RWPE2 (cell line): ENCODE measurements around the gene ZNF274.

Experiments used
- ATAC-seq: fragments of 200-7000 bp; cut with Tn5 transposase; 3 replicates; pipeline ENCODE4 v1.9.1; 2021; ENCODE audit warnings: low read depth
- DNase-seq: peaks from one replicate; pipeline ENCODE4 v3.0.0-alpha.2; 2020; ENCODE audit warnings: low spot score
- H3K27ac ChIP-seq: fragments of 450-650 bp; 2 replicates; pipeline ENCODE4 v1.5.1; 2017; ENCODE audit warnings: mild to moderate bottlenecking; ENCODE audit not compliant: poor library complexity, severe bottlenecking
- H3K27me3 ChIP-seq: fragments of 250-450 bp; sonication (Bioruptor Pico); 2 replicates; pipeline ENCODE4 v1.5.1; 2021; ENCODE audit warnings: mild to moderate bottlenecking, moderate library complexity; ENCODE audit not compliant: insufficient read depth, poor library complexity, severe bottlenecking
- H3K36me3 ChIP-seq: fragments of 250-450 bp; sonication (Bioruptor Pico); 2 replicates; pipeline ENCODE4 v1.5.1; 2020; ENCODE audit warnings: low read depth, mild to moderate bottlenecking, moderate library complexity
- H3K4me1 ChIP-seq: fragments of 250-450 bp; sonication (Bioruptor Pico); 2 replicates; pipeline ENCODE4 v1.5.1; 2021; ENCODE audit warnings: mild to moderate bottlenecking, moderate library complexity; ENCODE audit not compliant: insufficient read depth, poor library complexity, severe bottlenecking
- H3K4me3 ChIP-seq: fragments of 250-450 bp; sonication (Bioruptor Pico); 2 replicates; pipeline ENCODE4 v1.5.1; 2021; ENCODE audit warnings: mild to moderate bottlenecking, moderate library complexity; ENCODE audit not compliant: severe bottlenecking
- H3K9me3 ChIP-seq: fragments of 250-450 bp; sonication (Bioruptor Pico); 2 replicates; pipeline ENCODE4 v1.5.1; 2021; ENCODE audit warnings: mild to moderate bottlenecking, moderate library complexity; ENCODE audit not compliant: severe bottlenecking
- TF ChIP-seq, protein P1 (sequence below): fragments of 450-650 bp; IDR thresholded peaks from one replicate; pipeline ENCODE4 v1.5.1; 2017; ENCODE audit warnings: mild to moderate bottlenecking, moderate library complexity; ENCODE audit not compliant: poor library complexity, severe bottlenecking

ZNF274 gene

DNA sequence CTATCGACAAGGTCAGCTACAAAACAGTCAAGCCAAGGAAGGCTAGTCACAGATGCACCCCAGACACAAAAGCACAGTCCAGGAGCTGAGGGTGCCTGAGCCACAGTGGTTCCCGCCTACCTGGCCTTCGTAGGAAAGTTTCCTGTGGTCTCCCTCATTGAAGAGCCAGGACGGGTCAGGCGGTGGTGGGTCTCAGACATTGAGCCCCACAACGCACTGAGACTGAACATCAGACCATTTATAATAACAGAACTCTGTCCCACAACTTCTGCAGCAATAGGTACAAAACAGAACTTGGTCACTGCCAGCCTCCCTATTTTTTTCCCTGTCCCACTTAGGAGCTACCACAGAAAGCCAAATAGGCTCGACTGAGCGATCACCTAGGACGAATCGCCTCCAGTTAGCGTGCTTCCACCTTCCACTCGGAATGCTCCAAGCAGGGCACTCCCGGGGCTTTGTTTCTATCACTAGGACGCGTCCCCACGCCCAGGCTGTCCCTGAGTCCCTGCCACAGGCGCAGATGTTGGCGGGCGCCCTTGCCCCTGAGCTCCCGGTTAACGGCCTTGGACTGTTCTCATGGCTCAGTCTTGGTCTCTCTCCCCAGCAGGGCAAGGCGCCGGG lies 45.2 kb downstream of the ZNF274 start:
- Histone ChIP-seq H3K27ac (peak overlapping the region; percentile 70), H3K4me3 (peak overlapping the region; percentile 61), H3K9me3 (peaks cover 16% of the 10 kb centered on the region), H3K27me3 (no peaks in the 10 kb centered on the region), H3K36me3 (peaks cover 35% of the 10 kb centered on the region), H3K4me1 (peaks cover 5% of the 10 kb centered on the region)
- TF ChIP-seq, protein P1, sequence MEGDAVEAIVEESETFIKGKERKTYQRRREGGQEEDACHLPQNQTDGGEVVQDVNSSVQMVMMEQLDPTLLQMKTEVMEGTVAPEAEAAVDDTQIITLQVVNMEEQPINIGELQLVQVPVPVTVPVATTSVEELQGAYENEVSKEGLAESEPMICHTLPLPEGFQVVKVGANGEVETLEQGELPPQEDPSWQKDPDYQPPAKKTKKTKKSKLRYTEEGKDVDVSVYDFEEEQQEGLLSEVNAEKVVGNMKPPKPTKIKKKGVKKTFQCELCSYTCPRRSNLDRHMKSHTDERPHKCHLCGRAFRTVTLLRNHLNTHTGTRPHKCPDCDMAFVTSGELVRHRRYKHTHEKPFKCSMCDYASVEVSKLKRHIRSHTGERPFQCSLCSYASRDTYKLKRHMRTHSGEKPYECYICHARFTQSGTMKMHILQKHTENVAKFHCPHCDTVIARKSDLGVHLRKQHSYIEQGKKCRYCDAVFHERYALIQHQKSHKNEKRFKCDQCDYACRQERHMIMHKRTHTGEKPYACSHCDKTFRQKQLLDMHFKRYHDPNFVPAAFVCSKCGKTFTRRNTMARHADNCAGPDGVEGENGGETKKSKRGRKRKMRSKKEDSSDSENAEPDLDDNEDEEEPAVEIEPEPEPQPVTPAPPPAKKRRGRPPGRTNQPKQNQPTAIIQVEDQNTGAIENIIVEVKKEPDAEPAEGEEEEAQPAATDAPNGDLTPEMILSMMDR = no peak
- ATAC-seq (peak; percentile 5; the same call in 2 of the 3 replicates), DNase-seq (no peak)

DNA sequence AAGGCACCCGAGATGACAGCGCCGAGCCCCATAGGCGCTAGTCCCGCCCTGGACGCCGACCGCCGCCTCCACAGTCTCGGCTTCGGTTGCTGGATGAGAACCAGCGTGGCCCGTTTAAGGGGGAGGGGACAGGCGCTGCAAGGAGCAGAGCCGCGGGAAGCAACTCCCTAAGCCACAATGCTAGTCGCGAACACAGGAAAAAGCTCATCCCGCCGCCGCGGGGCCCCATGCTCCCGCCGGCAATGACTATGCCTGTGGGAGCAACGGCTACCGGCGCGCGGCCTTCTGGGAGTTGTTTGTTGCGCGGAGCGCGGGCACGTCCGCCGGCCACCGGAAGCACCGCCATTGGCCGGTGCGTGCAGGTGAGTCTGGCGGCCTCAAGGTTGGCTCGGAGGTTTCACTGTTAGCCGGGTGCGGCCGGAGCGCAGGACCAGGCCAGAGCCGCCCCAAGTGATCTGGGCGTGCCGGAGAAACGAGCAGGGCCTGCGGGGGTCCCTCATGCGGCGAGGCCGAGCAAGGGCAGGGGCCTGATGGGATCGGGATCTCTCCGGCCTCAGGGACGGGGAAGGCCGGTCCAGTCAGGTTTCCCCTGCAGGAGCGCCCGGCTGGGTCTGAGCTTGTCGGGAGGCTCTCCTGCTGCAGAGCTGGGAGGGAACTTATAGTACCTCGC lies 45.9 kb downstream of the ZNF274 start, which contains the start of gene ZNF544:
TSS of gene ZNF544 (plus strand) at position 330 of the 670 bp plus-strand sequence. CDS start 15,110 bp downstream, outside the sequence.
- H3K4me3 ChIP-seq = peak within 1 kb of the TSS; percentile 61
- TF ChIP-seq, protein P1 = no peak
- H3K27ac ChIP-seq = peak within 1 kb of the TSS; percentile 70
- peaks cover 41% of the 10 kb centered on the region for H3K36me3 ChIP-seq
- H3K9me3 ChIP-seq = peaks cover 13% of the 10 kb centered on the region
- peak; percentile 97 for ATAC-seq
- peaks cover 5% of the 10 kb centered on the region for H3K4me1 ChIP-seq
- H3K27me3 ChIP-seq = no peaks in the 10 kb centered on the region
- peak; percentile 83 for DNase-seq

- Histone ChIP-seq H3K36me3 (peaks cover 46% of the 10 kb centered on the region), H3K4me3 (peak overlapping the region; percentile 61), H3K27ac (peak overlapping the region; percentile 70), H3K4me1 (peaks cover 5% of the 10 kb centered on the region), H3K9me3 (peaks cover 13% of the 10 kb centered on the region), H3K27me3 (no peaks in the 10 kb centered on the region)
- TF ChIP-seq, protein P1 = peak; percentile 36
- ATAC-seq (no peak), DNase-seq (no peak)
These were observed 46.4 kb downstream of the ZNF274 start for GRCh38 chr19:58229255-58229639.

- H3K27ac ChIP-seq = no peak overlapping the region
- DNase-seq (peak; percentile 33), ATAC-seq (no peak)
- peaks cover 94% of the 10 kb centered on the region for H3K36me3 ChIP-seq
- peaks cover 2% of the 10 kb centered on the region for H3K9me3 ChIP-seq
- no peak overlapping the region for H3K4me3 ChIP-seq
- no peaks in the 10 kb centered on the region for H3K4me1 ChIP-seq
- H3K27me3 ChIP-seq = no peaks in the 10 kb centered on the region
- TF ChIP-seq, protein P1 = no peak
These were observed 54.5 kb downstream of the ZNF274 start for GRCh38 chr19:58237324-58237723.

- Histone ChIP-seq H3K4me3 (no peak overlapping the region), H3K27ac (no peak overlapping the region), H3K27me3 (no peaks in the 10 kb centered on the region), H3K9me3 (peaks cover 5% of the 10 kb centered on the region), H3K4me1 (no peaks in the 10 kb centered on the region), H3K36me3 (peaks cover 97% of the 10 kb centered on the region)
- DNase-seq = no peak
- TF ChIP-seq, protein P1 = no peak
- ATAC-seq = no peak
These were observed 60.5 kb downstream of the ZNF274 start for GRCh38 chr19:58243351-58243750.
